IMR-90 (cell line): ENCODE data around the gene HDDC3. TPM values are rescaled to one million over a fixed set of nuclear protein-coding genes. Genes with fewer than 3 reads are reported as not detected.
"Not testable (repeated sequence)": the region's sequence is repeated elsewhere in the genome, so short reads cannot be mapped to it uniquely, and the experiment has no call there.

ENCODE experiments used
- ATAC-seq: fragments of 200-7000 bp; cut with Tn5 transposase; 2 replicates; pipeline ENCODE4 v1.9.1; 2020; ENCODE audit warnings: low read depth, mild to moderate bottlenecking, moderate library complexity
- BruUV-seq: library from RNA; stranded (reverse); fragments of 400-500 nt; replicated peaks from 2 replicates; lab custom pipeline; 2021; lab: Mats Ljungman, UMichigan
- CTCF ChIA-PET: fragments of 300-600 bp; formaldehyde crosslinking; extraction: SDS; loops from one replicate; lab custom pipeline; 2021; ENCODE audit warnings: antibody characterized with exemption; lab: Yijun Ruan, JAX
- POLR2A ChIA-PET: fragments of 300-600 bp; sonication (Branson Sonifier 250); formaldehyde crosslinking; loops from one replicate; lab custom pipeline; 2022; ENCODE audit warnings: antibody characterized with exemption; ENCODE audit not compliant: unreplicated experiment; lab: Charles Lee
- DNase-seq: peaks from one replicate; pipeline ENCODE4 v3.0.0; 2013
- H2AFZ ChIP-seq: replicated peaks from 2 replicates; pipeline ENCODE3; 2013; ENCODE audit warnings: low read length, mild to moderate bottlenecking; ENCODE audit not compliant: poor library complexity
- H2AK5ac ChIP-seq: 2 replicates; pipeline ENCODE4 v1.6.1; 2013; ENCODE audit warnings: low read depth, low read length, inconsistent platforms
- H2AK9ac ChIP-seq: replicated peaks from 2 replicates; pipeline ENCODE3; 2013; ENCODE audit warnings: mild to moderate bottlenecking, low read depth, low read length, moderate library complexity; ENCODE audit not compliant: poor library complexity
- H2BK120ac ChIP-seq: 2 replicates; pipeline ENCODE4 v1.6.1; 2013; ENCODE audit warnings: low read depth, low read length, inconsistent platforms
- H2BK15ac ChIP-seq: 3 replicates; pipeline ENCODE4 v1.6.1; 2013; ENCODE audit warnings: low read depth, low read length, inconsistent platforms
- H2BK20ac ChIP-seq: 2 replicates; pipeline ENCODE4 v1.6.1; 2013; ENCODE audit warnings: low read depth, mild to moderate bottlenecking, inconsistent platforms, low read length, moderate library complexity
- H2BK5ac ChIP-seq: 2 replicates; pipeline ENCODE4 v1.6.1; 2013; ENCODE audit warnings: mild to moderate bottlenecking, low read depth, low read length, inconsistent platforms; ENCODE audit not compliant: poor library complexity, severe bottlenecking
- H3K14ac ChIP-seq: replicated peaks from 2 replicates; pipeline ENCODE4 v1.6.1; 2013; ENCODE audit warnings: low read depth, low read length, inconsistent platforms
- H3K18ac ChIP-seq: 2 replicates; pipeline ENCODE4 v1.6.1; 2013; ENCODE audit warnings: low read depth, low read length, control low read depth
- H3K23ac ChIP-seq: 2 replicates; pipeline ENCODE4 v1.6.1; 2013; ENCODE audit warnings: low read depth, low read length, inconsistent platforms
- H3K27ac ChIP-seq: 2 replicates; pipeline ENCODE4 v1.5.1; 2013; ENCODE audit warnings: mild to moderate bottlenecking, control low read depth, low read length; ENCODE audit not compliant: insufficient read depth
- H3K27me3 ChIP-seq: 2 replicates; pipeline ENCODE4 v1.6.1; 2013; ENCODE audit warnings: low read length; ENCODE audit not compliant: control insufficient read depth, insufficient read depth
- H3K36me3 ChIP-seq: 2 replicates; pipeline ENCODE4 v1.6.1; 2013; ENCODE audit warnings: low read length, mixed read lengths; ENCODE audit not compliant: control insufficient read depth, insufficient read depth
- H3K4ac ChIP-seq: 2 replicates; pipeline ENCODE4 v1.6.1; 2013; ENCODE audit warnings: low read depth, low read length, inconsistent platforms
- H3K4me1 ChIP-seq: 2 replicates; pipeline ENCODE4 v1.6.1; 2013; ENCODE audit warnings: low read length, mixed read lengths; ENCODE audit not compliant: control insufficient read depth, insufficient read depth
- H3K4me2 ChIP-seq: 2 replicates; pipeline ENCODE4 v1.6.1; 2013; ENCODE audit warnings: low read depth, mild to moderate bottlenecking, control low read depth, low read length, moderate library complexity
- H3K4me3 ChIP-seq: 2 replicates; pipeline ENCODE4 v1.5.1; 2013; ENCODE audit warnings: low read depth, mild to moderate bottlenecking, control low read depth, low read length, moderate library complexity; ENCODE audit not compliant: insufficient read depth
- H3K56ac ChIP-seq: 2 replicates; pipeline ENCODE4 v1.6.1; 2013; ENCODE audit warnings: low read length, inconsistent platforms; ENCODE audit not compliant: insufficient read depth; ENCODE audit errors: extremely low read depth
- H3K79me1 ChIP-seq, 2 experiments: 2 replicates each; pipeline ENCODE4 v1.6.1; 2013; ENCODE audit warnings: low read length in 2 of 2, inconsistent platforms in 1 of 2, low read depth in 1 of 2
- H3K9ac ChIP-seq: 2 replicates; pipeline ENCODE4 v1.6.1; 2013; ENCODE audit warnings: low read depth, low read length, control low read depth
- H3K9me1 ChIP-seq: 2 replicates; pipeline ENCODE4 v1.6.1; 2013; ENCODE audit warnings: low read length, inconsistent platforms; ENCODE audit not compliant: insufficient read depth
- H3K9me3 ChIP-seq: 2 replicates; pipeline ENCODE4 v1.6.1; 2013; ENCODE audit warnings: low read length; ENCODE audit not compliant: control insufficient read depth, insufficient read depth
- H4K20me1 ChIP-seq: 2 replicates; pipeline ENCODE4 v1.6.1; 2013; ENCODE audit warnings: low read length, inconsistent platforms; ENCODE audit not compliant: insufficient read depth
- H4K5ac ChIP-seq: 2 replicates; pipeline ENCODE4 v1.6.1; 2013; ENCODE audit warnings: mild to moderate bottlenecking, low read depth, low read length, control low read depth
- H4K8ac ChIP-seq, 2 experiments: 2 replicates each; pipeline ENCODE4 v1.6.1; 2013; ENCODE audit warnings: low read depth in 2 of 2, low read length in 2 of 2, control low read depth in 1 of 2, inconsistent platforms in 1 of 2
- H4K91ac ChIP-seq: 2 replicates; pipeline ENCODE4 v1.6.1; 2013; ENCODE audit warnings: low read depth, low read length, inconsistent platforms; ENCODE audit not compliant: insufficient read depth
- FOS ChIP-seq: fragments of 150-350 bp; IDR thresholded peaks from 2 replicates; pipeline ENCODE4 v1.6.1; 2016; ENCODE audit warnings: low read depth, low read length
- MAZ ChIP-seq: IDR thresholded peaks from 2 replicates; pipeline ENCODE4 v1.6.1; 2012; ENCODE audit warnings: low read depth, mild to moderate bottlenecking, low read length, improper control_type of control experiment, moderate library complexity, borderline replicate concordance
- MXI1 ChIP-seq: IDR thresholded peaks from 2 replicates; pipeline ENCODE4 v1.6.1; 2012; ENCODE audit warnings: low read depth, mild to moderate bottlenecking, low read length, moderate library complexity, borderline replicate concordance
- POLR2A ChIP-seq: IDR thresholded peaks from 2 replicates; pipeline ENCODE4 v1.6.1; 2012; ENCODE audit warnings: mild to moderate bottlenecking, low read depth, low read length
- WGBS, 2 experiments: methylation state at CpG; one replicate each; pipeline versions ENCODE4 v1.1.5 to v1.1.7; 2013; ENCODE audit warnings: missing lambda C conversion rate in 2 of 2; ENCODE audit not compliant: insufficient read length in 1 of 2; ENCODE audit errors: extremely low coverage in 2 of 2; 5-methylcytosine and 5-hydroxymethylcytosine counted together
- dilution Hi-C: fragments of 300-500 bp; cut with HindIII; formaldehyde crosslinking; loops from one replicate; pipeline ENCODE4 v1.14.3; 2018; ENCODE audit warnings: low sequenced_read_pairs; ENCODE audit not compliant: unreplicated experiment
- in situ Hi-C: fragments of 300-500 bp; cut with MboI; formaldehyde crosslinking; loops from 3 replicates; pipeline ENCODE4 v1.14.3; 2019; ENCODE audit warnings: low sequenced_read_pairs, inconsistent platforms, mixed read lengths
- intact Hi-C: fragments of 100-400 bp; cut with micrococcal nuclease; formaldehyde crosslinking; loops from 2 replicates; pipeline ENCODE4 v1.10.0; 2022
- polyA plus RNA-seq, 3 experiments: library from polyadenylated mRNA; depleted of rRNA; stranded (reverse); fragments of >200 nt; gene quantifications; 2 replicates each; pipeline ENCODE4 v1.2.3, GENCODE V29; 2012; ENCODE audit warnings: low replicate concordance in 1 of 3
- total RNA-seq: library from RNA; depleted of rRNA; stranded (reverse); fragments of >200 nt; gene quantifications from 2 replicates; pipeline ENCODE4 v1.2.3, GENCODE V29; 2012

Gene HDDC3
- total and polyA plus RNA-seq, 2 of the 4 experiments (the other 2 are of a cell fraction): 7.9 to 10.7 TPM

- no peak for TF ChIP-seq POLR2A
- no peak for TF ChIP-seq MXI1
- TF ChIP-seq MAZ: no peak
- TF ChIP-seq FOS: no peak
- dilution Hi-C loops: no loop called here
- BruUV-seq: no TSS peak
- no peaks in the 10 kb centered on the region for H3K4me1 ChIP-seq
- H3K4me2 ChIP-seq: no peak overlapping the region
- no peaks in the 10 kb centered on the region for H3K27me3 ChIP-seq
- H3K56ac ChIP-seq: no peak overlapping the region
- H3K9ac ChIP-seq: no peak overlapping the region
- H4K20me1 ChIP-seq: no peaks in the 10 kb centered on the region
- H3K36me3 ChIP-seq: peaks cover 56% of the 10 kb centered on the region
- no peak overlapping the region for H2AK5ac ChIP-seq
- DNase-seq (no peak), ATAC-seq (no peak)
- H2BK15ac ChIP-seq: no peak overlapping the region
- no peak overlapping the region for H4K91ac ChIP-seq
- no peak overlapping the region for H4K5ac ChIP-seq
- H4K8ac ChIP-seq: no peak overlapping the region
- H2AK9ac ChIP-seq: peak overlapping the region; percentile 55
- intact Hi-C loops: no loop called here
- no peak overlapping the region for H2BK20ac ChIP-seq
- H3K23ac ChIP-seq: no peak overlapping the region
- H2BK5ac ChIP-seq: no peak overlapping the region
- ChIA-PET POLR2A (no interaction called here), CTCF (no interaction called here)
- H3K18ac ChIP-seq: no peak overlapping the region
- in situ Hi-C loops: no loop called here
- H3K4ac ChIP-seq: no peak overlapping the region
- WGBS, 2 experiments: no CpG with 5 or more reads among the region's 8 CpGs
- no peaks in the 10 kb centered on the region for H3K9me1 ChIP-seq
- H3K14ac ChIP-seq: no peak overlapping the region
- no peak overlapping the region for H2AFZ ChIP-seq
- H2BK120ac ChIP-seq: no peak overlapping the region
- H3K79me1 ChIP-seq: 0 out of 4 replicates have a peak, but pooled peaks cover 0 to under 1% of the 10 kb centered on the region in 2 experiments
- no peak overlapping the region for H3K4me3 ChIP-seq
- H3K9me3 ChIP-seq: no peaks in the 10 kb centered on the region
- no peak overlapping the region for H3K27ac ChIP-seq
These were observed 22.4 kb downstream of the HDDC3 start for GRCh38 chr15:90909976-90910375.

GRCh38 chr15:90909449-90909848, 22.9 kb downstream of the HDDC3 start:
- not testable (repeated sequence) for H3K27ac ChIP-seq, BruUV-seq
- POLR2A ChIA-PET: interaction anchor here (0.6 kb wide), 1 partner anchor 17 kb away, joined by 24 read pairs; no protein-coding TSS in a partner anchor

More at GRCh38 chr15:90909449-90909848, 22.9 kb downstream of the HDDC3 start:
- H2AFZ ChIP-seq, H3K4me2 ChIP-seq, H3K9me3 ChIP-seq, H2BK120ac ChIP-seq, H3K4me1 ChIP-seq, H4K91ac ChIP-seq, H3K18ac ChIP-seq, DNase-seq, in situ Hi-C loops, dilution Hi-C loops, H2BK5ac ChIP-seq, H3K27me3 ChIP-seq, H2AK9ac ChIP-seq, ATAC-seq, H2AK5ac ChIP-seq, H3K9me1 ChIP-seq, H3K9ac ChIP-seq, H3K56ac ChIP-seq, intact Hi-C loops, H3K79me1 ChIP-seq, H3K23ac ChIP-seq, H2BK20ac ChIP-seq, H3K4me3 ChIP-seq, H4K5ac ChIP-seq, H3K14ac ChIP-seq, H2BK15ac ChIP-seq, H4K20me1 ChIP-seq, H4K8ac ChIP-seq, H3K4ac ChIP-seq: not testable (repeated sequence)
- peaks cover 54% of the 10 kb centered on the region for H3K36me3 ChIP-seq
- 86% methylated on average over 3 of the region's 11 CpGs; no CpG with 5 or more reads in 1 of the 2 experiments for WGBS, 2 experiments
- CTCF ChIA-PET: interaction anchor here (1.2 kb wide), 1 partner anchor 22 kb away, joined by 4 read pairs; no protein-coding TSS in a partner anchor
